Neuronal stem cell (in vitro differentiated cells): ENCODE measurements around the gene KDM5A.

Experiments
- DNase-seq: peaks from one replicate; pipeline ENCODE4 v3.0.0-alpha.2; 2013; ENCODE audit warnings: low spot score
- H2AFZ ChIP-seq: one replicate; pipeline ENCODE4 v1.6.1; 2013; ENCODE audit warnings: mild to moderate bottlenecking, low read length, inconsistent platforms
- H2AK5ac ChIP-seq: 2 replicates; pipeline ENCODE4 v1.6.1; 2013; ENCODE audit warnings: low read depth, mild to moderate bottlenecking, inconsistent platforms, low read length, moderate library complexity, mixed read lengths
- H2BK120ac ChIP-seq: 2 replicates; pipeline ENCODE4 v1.6.1; 2013; ENCODE audit warnings: low read depth, mild to moderate bottlenecking, inconsistent platforms, low read length, moderate library complexity, mixed read lengths
- H2BK12ac ChIP-seq: one replicate; pipeline ENCODE4 v1.6.1; 2013; ENCODE audit warnings: low read length, inconsistent platforms
- H2BK15ac ChIP-seq: 2 replicates; pipeline ENCODE4 v1.6.1; 2013; ENCODE audit warnings: mild to moderate bottlenecking, low read length, inconsistent platforms, mixed read lengths
- H2BK5ac ChIP-seq: one replicate; pipeline ENCODE4 v1.6.1; 2013; ENCODE audit warnings: inconsistent platforms, mild to moderate bottlenecking, low read length, moderate library complexity
- H3K14ac ChIP-seq: one replicate; pipeline ENCODE4 v1.6.1; 2013; ENCODE audit warnings: low read length, inconsistent platforms
- H3K18ac ChIP-seq: 2 replicates; pipeline ENCODE4 v1.6.1; 2013; ENCODE audit warnings: low read length, inconsistent platforms
- H3K23ac ChIP-seq: 2 replicates; pipeline ENCODE4 v1.6.1; 2013; ENCODE audit warnings: low read depth, mild to moderate bottlenecking, mixed read lengths, low read length, inconsistent platforms; ENCODE audit not compliant: poor library complexity
- H3K27ac ChIP-seq: replicated peaks from 3 replicates; pipeline ENCODE4 v1.5.1; 2013; ENCODE audit warnings: low read length, inconsistent platforms
- H3K27me3 ChIP-seq, 3 experiments: 2 replicates each; pipeline ENCODE4 v1.6.1; 2013; ENCODE audit warnings: low read length in 3 of 3, mild to moderate bottlenecking in 2 of 3, inconsistent platforms in 1 of 3, low read depth in 1 of 3, mixed read lengths in 1 of 3, moderate library complexity in 1 of 3; ENCODE audit not compliant: control insufficient read depth in 3 of 3, insufficient read depth in 3 of 3
- H3K36me3 ChIP-seq, 2 donors: replicated peaks in 1 of 2; 2 replicates each; pipeline ENCODE4 v1.6.1; 2013; ENCODE audit warnings: low read length in 2 of 2; ENCODE audit not compliant: control insufficient read depth in 2 of 2, insufficient read depth in 2 of 2
- H3K4ac ChIP-seq: 2 replicates; pipeline ENCODE4 v1.6.1; 2013; ENCODE audit warnings: inconsistent platforms, mild to moderate bottlenecking, low read length, moderate library complexity
- H3K4me1 ChIP-seq, 2 donors: 1 replicate in 1 of 2; 2 replicates in 1 of 2; pipeline ENCODE4 v1.6.1; 2013; ENCODE audit warnings: low read length in 2 of 2, low read depth in 1 of 2; ENCODE audit not compliant: control insufficient read depth in 2 of 2, insufficient read depth in 1 of 2
- H3K4me2 ChIP-seq: one replicate; pipeline ENCODE4 v1.6.1; 2013; ENCODE audit warnings: mild to moderate bottlenecking, low read length, inconsistent platforms; ENCODE audit not compliant: insufficient read depth, poor library complexity, severe bottlenecking
- H3K4me3 ChIP-seq, 2 donors: 2 replicates each; pipeline ENCODE4 v1.5.1; 2013; ENCODE audit warnings: low read length in 2 of 2, mild to moderate bottlenecking in 2 of 2, inconsistent platforms in 1 of 2, moderate library complexity in 1 of 2
- H3K79me1 ChIP-seq: one replicate; pipeline ENCODE4 v1.6.1; 2013; ENCODE audit warnings: low read depth, mild to moderate bottlenecking, inconsistent platforms, low read length, moderate library complexity
- H3K9ac ChIP-seq: one replicate; pipeline ENCODE4 v1.6.1; 2013; ENCODE audit warnings: mild to moderate bottlenecking, low read depth, low read length, inconsistent platforms; ENCODE audit not compliant: poor library complexity
- H3K9me3 ChIP-seq, 2 donors: replicated peaks in 1 of 2; 2 replicates each; pipeline versions ENCODE3 to v1.6.1; 2013; ENCODE audit warnings: low read length in 2 of 2, mild to moderate bottlenecking in 2 of 2, inconsistent platforms in 1 of 2, low read depth in 1 of 2, mixed read lengths in 1 of 2, moderate library complexity in 1 of 2; ENCODE audit not compliant: control insufficient read depth in 2 of 2, insufficient read depth in 1 of 2
- H4K8ac ChIP-seq: one replicate; pipeline ENCODE4 v1.6.1; 2013; ENCODE audit warnings: low read depth, mild to moderate bottlenecking, inconsistent platforms, low read length, moderate library complexity
- H4K91ac ChIP-seq: one replicate; pipeline ENCODE4 v1.6.1; 2013; ENCODE audit warnings: low read length, low read depth, mild to moderate bottlenecking, inconsistent platforms; ENCODE audit not compliant: poor library complexity
- WGBS, 2 donors: extraction: QIAGEN DNeasy Blood & Tissue Kit; methylation state at CpG; one replicate each; pipeline ENCODE4 v1.1.7; 2013; ENCODE audit warnings: missing lambda C conversion rate in 2 of 2, mixed read lengths in 1 of 2; ENCODE audit not compliant: insufficient read length in 2 of 2, insufficient replicate concordance in 1 of 2; ENCODE audit errors: extremely low coverage in 2 of 2; 5-methylcytosine and 5-hydroxymethylcytosine counted together

Gene KDM5A

GRCh38 chr12:265096-265495 is 124.0 kb downstream of the KDM5A start:
- H2AFZ ChIP-seq = no peak overlapping the region
- H3K4me1 ChIP-seq = peaks cover 2 to 7% of the 10 kb centered on the region in 2 donors
- no CpG with 5 or more reads among the region's 3 CpGs for WGBS, 2 donors

GRCh38 chr12:264269-264668 is 124.9 kb downstream of the KDM5A start:
- no peak overlapping the region for H3K27ac ChIP-seq
- H3K4ac ChIP-seq = no peak overlapping the region

More at GRCh38 chr12:265096-265495, 124.0 kb downstream of the KDM5A start:
- DNase-seq = no peak
- Histone ChIP-seq H3K9ac (no peak overlapping the region), H4K91ac (no peak overlapping the region), H2BK15ac (no peak overlapping the region), H3K27ac (no peak overlapping the region), H2BK12ac (no peak overlapping the region), H3K14ac (no peak overlapping the region), H3K4me3 (no peak overlapping the region), H3K79me1 (no peaks in the 10 kb centered on the region), H2BK5ac (no peak overlapping the region), H3K18ac (no peak overlapping the region), H4K8ac (no peak overlapping the region), H3K36me3 (no peaks in the 10 kb centered on the region), H2AK5ac (no peak overlapping the region), H3K4me2 (no peak overlapping the region), H3K23ac (no peak overlapping the region), H3K27me3 (peaks cover 0 to 3% (median 0%) of the 10 kb centered on the region in 3 experiments), H2BK120ac (no peak overlapping the region), H3K9me3 (no peaks in the 10 kb centered on the region), H3K4ac (no peak overlapping the region)

GRCh38 chr12:263574-263973 is 125.5 kb downstream of the KDM5A start:
- Histone ChIP-seq H3K4me2 (no peak overlapping the region), H3K14ac (no peak overlapping the region), H2AFZ (no peak overlapping the region), H3K18ac (no peak overlapping the region), H3K27me3 (peaks cover 0 to 9% (median 0%) of the 10 kb centered on the region in 3 experiments), H4K8ac (no peak overlapping the region), H3K36me3 (no peaks in the 10 kb centered on the region), H2BK15ac (no peak overlapping the region), H2AK5ac (no peak overlapping the region), H4K91ac (no peak overlapping the region), H3K79me1 (no peaks in the 10 kb centered on the region), H3K4me1 (peaks cover 2 to 7% of the 10 kb centered on the region in 2 donors), H3K4ac (no peak overlapping the region), H3K4me3 (no peak overlapping the region), H2BK12ac (no peak overlapping the region), H3K23ac (no peak overlapping the region), H3K27ac (no peak overlapping the region), H3K9me3 (no peaks in the 10 kb centered on the region), H3K9ac (no peak overlapping the region), H2BK5ac (no peak overlapping the region), H2BK120ac (no peak overlapping the region)
- no CpG with 5 or more reads among the region's 9 CpGs for WGBS, 2 donors
- no peak for DNase-seq

More at GRCh38 chr12:264269-264668, 124.9 kb downstream of the KDM5A start:
- Histone ChIP-seq H3K23ac (no peak overlapping the region), H2BK5ac (no peak overlapping the region), H3K27me3 (peaks cover 0 to 9% (median 0%) of the 10 kb centered on the region in 3 experiments), H3K4me2 (no peak overlapping the region), H3K36me3 (no peaks in the 10 kb centered on the region), H2AFZ (no peak overlapping the region), H4K8ac (no peak overlapping the region), H2BK120ac (no peak overlapping the region), H2AK5ac (no peak overlapping the region), H4K91ac (no peak overlapping the region), H3K9ac (no peak overlapping the region), H3K79me1 (no peaks in the 10 kb centered on the region), H3K18ac (no peak overlapping the region), H3K4me1 (peaks cover 2 to 7% of the 10 kb centered on the region in 2 donors), H3K9me3 (no peaks in the 10 kb centered on the region), H2BK12ac (no peak overlapping the region), H3K4me3 (no peak overlapping the region), H2BK15ac (no peak overlapping the region), H3K14ac (no peak overlapping the region)
- WGBS, 2 donors = no CpG with 5 or more reads among the region's 3 CpGs
- DNase-seq = no peak

- H3K4me2 ChIP-seq = no peak within 1 kb of the TSS
- no peak within 1 kb of the TSS for H2AFZ ChIP-seq
- WGBS, 2 donors = no CpG with 5 or more reads among the region's 7 CpGs
- no peak within 1 kb of the TSS for H2BK120ac ChIP-seq
- no peak within 1 kb of the TSS for H3K27ac ChIP-seq
- H3K9ac ChIP-seq = no peak within 1 kb of the TSS
- no peaks in the 10 kb centered on the region for H3K36me3 ChIP-seq
- no peak within 1 kb of the TSS for H2BK12ac ChIP-seq
- H4K91ac ChIP-seq = no peak within 1 kb of the TSS
- no peak within 1 kb of the TSS for H2AK5ac ChIP-seq
- peak; percentile 9 for DNase-seq
- H3K9me3 ChIP-seq = no peaks in the 10 kb centered on the region
- H3K79me1 ChIP-seq = no peaks in the 10 kb centered on the region
- no peak within 1 kb of the TSS for H4K8ac ChIP-seq
- no peak within 1 kb of the TSS for H3K4ac ChIP-seq
- no peak within 1 kb of the TSS for H2BK5ac ChIP-seq
- H3K18ac ChIP-seq = no peak within 1 kb of the TSS
- no peak within 1 kb of the TSS for H2BK15ac ChIP-seq
- H3K23ac ChIP-seq = no peak within 1 kb of the TSS
- peaks cover 0 to 4% of the 10 kb centered on the region in 2 donors for H3K4me1 ChIP-seq
- H3K14ac ChIP-seq = no peak within 1 kb of the TSS
- no peak within 1 kb of the TSS for H3K4me3 ChIP-seq
- H3K27me3 ChIP-seq = peaks cover 0 to 11% (median 0%) of the 10 kb centered on the region in 3 experiments
Measured at GRCh38 chr12:262817-263216, 126.3 kb downstream of the KDM5A start, which contains the start of gene SLC6A13. Gene SLC6A13, minus strand, starts transcription at chr12:262836. Its CDS starts 2,784 bp downstream, at chr12:260052.
